HG02943 (cell line): Measurements from ENCODE around the gene AGAP3.

ENCODE experiments used
- ATAC-seq: cut with Tn5 transposase; IDR thresholded peaks from one replicate; pipeline ENCODE4 v1.9.1; 2021; ENCODE audit warnings: mild to moderate bottlenecking, low read depth, moderate library complexity; ENCODE audit not compliant: unreplicated experiment

AGAP3 gene

DNA sequence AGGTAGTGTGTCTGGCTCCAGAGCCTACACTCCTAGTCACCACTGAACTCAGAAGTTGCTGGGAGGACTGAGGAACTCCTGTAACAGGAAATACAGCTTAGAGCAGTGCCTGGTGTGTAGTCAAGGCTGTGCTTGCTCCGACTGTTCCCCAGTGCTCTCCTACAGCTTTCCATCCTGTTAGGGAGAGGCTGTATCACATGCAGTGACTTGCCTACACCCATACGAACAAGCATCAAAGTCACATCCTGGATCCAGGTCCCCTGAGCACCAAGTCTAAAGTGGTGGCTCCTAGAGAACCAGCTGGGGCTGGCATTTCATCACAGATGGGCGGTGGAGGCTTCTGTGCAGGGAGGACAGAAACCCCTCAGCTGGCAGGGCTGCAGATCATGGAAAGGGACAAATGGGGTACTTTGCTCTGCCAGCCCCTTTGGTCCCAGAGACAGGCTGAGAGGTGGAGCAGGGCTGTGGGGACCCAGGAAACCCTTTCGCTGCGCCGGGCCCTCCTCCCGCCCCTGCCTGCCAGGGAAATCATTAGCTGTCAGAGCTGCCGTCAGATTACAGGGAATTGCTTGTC is 93.1 kb downstream of the AGAP3 start:
- no peak for ATAC-seq

DNA sequence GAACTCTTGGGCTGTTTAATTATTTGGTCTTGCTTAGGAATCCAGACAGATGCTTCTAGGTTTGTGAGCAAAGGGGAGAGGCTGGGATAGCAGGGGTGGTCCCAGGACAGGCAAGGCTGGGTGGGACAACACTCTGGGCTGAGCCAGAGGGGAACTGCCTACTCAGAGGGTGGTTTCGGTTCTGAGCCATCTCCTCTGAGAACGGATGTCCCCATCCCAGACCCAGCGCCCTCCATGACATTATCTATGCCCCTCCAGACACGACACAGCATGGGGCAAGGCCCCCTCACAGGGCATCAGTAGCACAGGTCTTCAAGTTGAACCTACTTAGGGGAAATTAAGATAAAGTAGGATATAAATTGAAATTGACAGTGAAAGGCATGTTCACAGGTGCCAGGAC is 93.7 kb downstream of the AGAP3 start:
- no peak for ATAC-seq

DNA sequence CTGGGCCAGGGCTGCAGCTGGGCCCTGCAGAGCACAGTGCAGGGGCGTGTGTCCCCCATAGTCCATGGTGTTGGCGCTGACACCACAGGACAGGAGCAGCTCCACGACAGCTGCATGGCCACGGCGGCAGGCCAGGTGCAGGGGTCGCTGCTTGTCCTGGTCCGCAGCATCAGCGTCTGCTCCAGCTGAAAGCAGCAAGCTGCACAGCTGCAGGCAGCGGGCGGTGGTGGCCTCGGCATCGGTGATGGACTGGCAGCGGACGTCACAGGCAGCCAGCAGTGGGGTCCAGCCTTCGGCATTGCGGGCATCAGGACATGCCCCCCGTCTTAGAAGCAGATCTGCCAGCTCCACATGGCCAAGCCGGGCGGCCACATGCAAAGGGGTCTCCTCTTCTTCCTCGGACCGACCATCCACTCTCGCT is 94.7 kb downstream of the AGAP3 start:
- ATAC-seq, result no peak

DNA sequence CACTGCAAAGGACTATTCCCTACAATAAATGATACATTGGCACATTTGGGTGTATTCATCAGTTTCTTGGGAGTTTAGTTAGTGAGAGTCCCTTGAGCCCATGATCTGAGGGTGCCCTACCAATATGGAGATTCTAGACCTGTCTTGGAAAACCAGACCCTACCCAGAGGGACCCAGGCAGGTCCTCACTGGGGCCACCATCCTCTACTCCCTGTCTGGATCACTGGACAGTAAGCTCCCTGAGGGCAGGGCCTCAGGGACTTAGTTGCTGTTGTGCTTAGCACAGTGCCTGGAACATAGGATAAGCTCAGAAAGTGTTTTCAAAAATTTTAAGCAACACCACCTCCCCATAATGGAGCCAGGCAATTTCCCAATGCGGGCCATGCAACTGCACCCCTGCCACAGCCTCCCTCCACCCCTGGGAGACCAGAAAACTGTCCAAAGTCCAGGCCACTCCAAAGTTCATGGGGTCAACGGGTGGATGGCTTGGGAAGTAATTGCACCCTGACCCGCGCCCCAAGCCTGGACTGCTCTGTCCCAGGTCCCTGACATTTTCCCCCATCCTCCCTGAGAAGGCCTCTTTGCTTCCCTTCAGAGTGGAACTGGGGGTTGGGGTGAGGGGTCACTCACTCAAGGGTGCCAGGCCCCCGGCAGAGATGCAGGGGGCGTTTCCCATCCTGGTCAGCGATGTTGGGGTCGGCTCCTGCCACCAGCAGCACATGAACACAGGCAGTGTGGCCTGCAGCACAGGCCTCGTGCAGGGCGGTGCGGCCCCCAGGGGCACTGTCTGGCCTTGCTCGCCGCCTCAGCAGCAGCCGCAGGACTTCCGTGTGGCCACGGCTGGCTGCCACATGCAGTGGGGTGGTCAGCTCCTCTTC is 99.7 kb downstream of the AGAP3 start:
- no peak for ATAC-seq

DNA sequence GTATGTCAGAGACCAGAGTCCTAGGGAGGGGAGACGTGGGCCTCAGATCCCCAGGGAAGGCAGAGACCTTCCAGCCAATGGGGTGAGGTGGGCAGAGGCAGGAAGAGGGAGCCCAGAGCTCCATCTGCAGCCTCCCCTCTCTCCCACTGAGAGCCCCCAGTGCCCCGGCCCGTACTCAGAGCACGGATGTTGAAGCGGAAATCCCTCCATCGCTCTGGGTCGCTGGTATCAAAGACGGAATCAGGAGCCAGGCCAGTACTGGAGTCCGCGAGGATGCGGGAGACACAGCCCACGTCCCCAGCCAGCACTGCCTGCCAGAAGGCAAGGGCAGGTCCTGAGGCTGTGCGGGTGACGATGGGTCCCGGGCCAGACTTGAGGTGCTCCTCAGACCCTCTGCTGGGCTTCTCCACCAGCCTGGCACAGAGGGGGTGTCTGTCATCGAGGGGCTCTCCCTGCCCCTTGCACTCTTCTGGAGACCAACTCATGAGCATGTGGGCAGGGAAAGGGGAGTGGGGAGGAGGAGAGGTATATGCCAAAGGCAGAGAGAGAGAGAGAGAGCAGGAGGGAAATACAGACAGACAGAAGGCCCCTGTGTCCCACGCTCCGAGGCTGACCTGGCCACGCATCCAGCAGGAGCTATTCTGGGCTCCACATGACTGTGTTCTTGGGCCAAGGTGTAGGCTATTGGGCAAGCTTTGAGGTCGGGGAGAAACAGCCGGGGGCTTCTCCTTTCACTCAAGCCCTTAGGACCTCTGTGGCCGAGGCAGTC is 100.5 kb downstream of the AGAP3 start, which contains the start of gene ASB10:
Gene ASB10, minus strand, starts transcription at position 611 of the 769 bp plus-strand sequence. Its CDS starts 120 bp downstream, at position 491.
- ATAC-seq, result no peak

DNA sequence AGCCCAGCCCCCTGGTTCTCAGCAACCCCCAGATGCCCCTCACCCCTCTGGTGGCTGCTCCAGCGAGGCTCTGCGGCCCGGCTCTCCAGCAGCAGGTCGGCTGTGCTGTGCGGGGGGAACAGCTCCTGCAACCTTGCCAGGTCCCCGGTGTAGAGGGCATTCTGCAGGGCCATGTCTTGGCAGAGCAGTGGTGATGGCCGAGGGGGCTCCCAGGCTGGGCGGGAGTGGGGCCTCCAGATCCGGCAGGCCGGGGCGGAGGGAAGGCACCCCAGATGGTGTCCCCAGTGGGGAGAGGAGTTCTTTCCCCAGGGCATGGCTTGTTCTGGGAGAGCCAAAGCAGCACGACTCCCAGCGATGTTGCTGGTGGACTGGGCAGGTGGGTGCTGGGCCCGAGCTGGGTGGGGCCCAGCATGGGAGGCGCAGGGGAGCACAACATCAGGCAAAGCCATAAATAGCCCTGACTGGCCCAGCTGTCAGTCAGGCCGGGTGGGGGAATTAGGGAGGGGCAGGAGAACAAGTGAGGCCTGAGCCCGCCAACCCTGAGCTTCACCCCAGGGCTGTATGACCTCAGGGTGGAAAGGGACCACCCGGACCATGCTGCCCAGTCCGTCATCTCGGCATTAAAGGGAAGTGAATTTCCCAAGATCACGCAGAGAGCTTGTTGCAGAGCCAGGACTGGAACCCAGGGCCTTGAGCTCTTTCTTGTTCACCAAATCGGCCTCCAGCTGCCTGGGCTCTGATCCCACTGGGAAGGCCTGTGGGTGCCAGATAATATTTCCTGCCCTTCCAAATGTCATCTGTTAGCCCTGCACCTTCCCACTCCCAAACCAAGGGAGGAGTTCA is 101.4 kb downstream of the AGAP3 start:
- ATAC-seq, result no peak

DNA sequence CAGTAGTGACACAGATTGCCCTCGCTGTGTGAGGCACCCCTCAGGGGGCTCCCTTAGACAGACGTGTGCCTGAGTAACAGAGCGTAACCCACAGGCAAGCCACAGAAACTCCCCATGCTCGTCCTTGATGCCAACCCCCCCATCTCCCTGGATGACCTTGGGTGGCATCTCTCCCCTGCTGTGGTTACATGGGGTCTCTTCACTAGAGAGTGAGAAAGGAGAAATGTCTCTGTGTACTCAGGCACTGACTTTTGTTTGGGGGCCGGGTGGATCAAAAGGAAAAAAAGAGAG is 101.9 kb downstream of the AGAP3 start:
- no peak for ATAC-seq

DNA sequence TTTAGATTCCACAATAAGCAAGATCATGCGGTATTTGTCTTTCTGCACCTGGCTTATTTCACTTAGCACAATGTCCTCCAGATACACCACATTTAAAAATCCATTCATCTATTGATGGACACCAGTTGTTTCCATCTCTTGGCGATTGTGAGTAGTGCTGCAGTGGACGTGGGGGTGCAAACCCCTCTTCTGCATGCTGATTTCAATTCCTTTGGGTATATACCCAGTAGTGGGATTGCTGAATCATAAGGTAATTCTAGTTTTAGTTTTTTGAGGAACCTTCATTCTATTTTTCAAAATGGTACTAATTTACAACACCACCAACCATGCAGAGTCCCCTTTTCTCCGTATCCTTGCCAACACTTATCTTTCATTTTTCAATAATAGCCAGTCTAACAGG is 102.8 kb downstream of the AGAP3 start:
- ATAC-seq, result no peak

DNA sequence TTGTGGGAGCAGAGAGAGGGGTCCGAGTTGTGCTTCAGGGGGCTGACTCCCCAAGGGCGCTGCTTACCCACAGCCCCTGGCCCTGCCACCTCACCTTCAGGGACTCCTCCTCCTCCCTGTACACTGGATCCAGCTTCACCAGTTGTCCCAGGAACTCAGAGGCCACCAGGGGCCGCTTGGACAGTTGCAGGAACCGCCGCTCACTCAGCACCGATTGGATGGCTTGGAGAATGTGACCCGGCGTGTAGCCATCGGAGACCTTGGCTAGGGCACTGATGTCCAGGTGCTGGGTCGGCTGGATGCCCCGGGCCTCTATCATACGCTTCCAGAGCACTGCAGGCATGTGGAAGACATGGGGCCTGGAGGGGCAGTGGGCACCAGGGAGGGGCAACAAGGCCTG is 105.3 kb downstream of the AGAP3 start:
- no peak for ATAC-seq

DNA sequence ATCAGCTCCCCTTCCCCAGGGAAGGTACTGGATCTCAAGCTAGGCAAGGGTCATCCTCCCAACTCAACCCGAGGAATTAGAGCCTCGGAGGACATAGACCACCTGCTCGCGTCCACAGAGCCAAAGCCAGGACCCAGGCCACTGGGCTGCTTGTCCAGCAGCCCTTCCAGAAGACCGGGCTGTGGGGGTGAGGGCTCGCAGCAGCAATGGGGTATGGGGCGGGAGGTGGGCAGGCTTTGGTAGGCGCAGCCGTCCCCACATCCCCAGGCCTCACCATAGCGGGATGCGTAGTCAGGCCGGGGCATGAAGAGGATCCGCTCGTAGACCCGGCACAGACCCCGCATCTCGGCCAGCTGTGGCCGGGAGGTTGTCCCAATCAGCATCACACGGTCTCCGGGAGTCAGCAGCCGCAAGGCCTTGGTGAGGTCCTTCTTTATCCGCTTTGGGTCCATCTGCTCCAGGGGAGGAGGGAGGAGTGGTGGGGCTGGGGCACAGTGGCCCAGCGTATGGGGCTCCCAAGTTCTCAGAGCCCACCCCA is 105.8 kb downstream of the AGAP3 start:
- no peak for ATAC-seq

DNA sequence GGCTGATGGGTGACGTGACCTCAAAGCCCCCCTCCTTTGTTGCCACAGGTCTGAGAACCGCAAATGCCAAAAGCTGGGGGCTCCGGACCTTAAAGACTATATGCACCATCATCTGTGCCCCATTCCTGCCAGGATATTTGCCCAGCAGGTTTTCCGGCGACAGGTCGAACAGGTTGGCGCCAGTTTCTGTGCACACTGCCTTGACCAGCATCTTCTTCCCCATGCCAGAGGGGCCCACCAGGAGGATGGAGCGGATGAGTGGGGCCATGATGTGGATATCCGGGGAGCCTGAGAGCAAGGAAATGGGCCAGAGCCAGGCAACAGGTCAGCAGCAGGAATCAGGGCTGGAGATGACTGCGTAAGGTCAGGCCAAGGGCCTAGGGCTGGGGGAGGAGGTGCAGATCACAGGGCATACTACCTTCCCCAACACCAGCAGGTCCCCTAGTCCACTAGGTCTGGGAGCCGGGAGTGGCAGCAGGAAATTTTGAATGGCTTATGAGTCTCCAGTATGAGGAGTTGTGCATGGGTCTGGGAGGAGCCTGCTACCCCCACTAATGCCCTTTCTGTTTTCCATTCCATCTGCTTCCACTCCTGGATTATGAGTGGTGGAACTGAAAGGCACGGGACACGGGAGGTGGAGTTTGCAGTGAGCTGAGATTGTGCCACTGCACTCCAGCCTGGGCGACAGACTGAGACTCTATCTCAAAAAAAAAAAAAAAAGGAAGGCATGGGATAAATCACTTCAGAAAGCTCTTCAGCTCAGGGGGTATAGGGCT is 107.1 kb downstream of the AGAP3 start:
- no peak for ATAC-seq
